Natural killer cell (primary cell): ENCODE measurements around the gene ERC1. TPM values are rescaled to one million over a fixed set of nuclear protein-coding genes. Genes with fewer than 3 reads are reported as not detected.

Source experiments
- ATAC-seq, 3 donors: fragments of 150-1000 bp in 2 of 3; fragments of 200-7000 bp in 1 of 3; cut with Tn5 transposase; 1 replicate in 1 of 3; 2 replicates in 2 of 3; pipeline ENCODE4 v1.10.0; 2021; ENCODE audit warnings: mild to moderate bottlenecking in 2 of 3, moderate library complexity in 2 of 3
- DNase-seq, 2 donors: peaks; one replicate each; pipeline versions ENCODE4 v3.0.0 to v3.0.0-alpha.2; 2013 to 2021; ENCODE audit warnings: mixed read lengths in 1 of 2
- H3K27ac ChIP-seq: one replicate; pipeline ENCODE4 v1.5.1; 2013; ENCODE audit warnings: mild to moderate bottlenecking, low read length
- H3K27me3 ChIP-seq: one replicate; pipeline ENCODE4 v1.6.1; 2013; ENCODE audit warnings: low read length; ENCODE audit not compliant: control insufficient read depth, insufficient read depth
- H3K36me3 ChIP-seq: one replicate; pipeline ENCODE4 v1.6.1; 2013; ENCODE audit warnings: low read length; ENCODE audit not compliant: control insufficient read depth, insufficient read depth
- H3K4me1 ChIP-seq: one replicate; pipeline ENCODE4 v1.6.1; 2013; ENCODE audit warnings: low read length; ENCODE audit not compliant: control insufficient read depth, insufficient read depth
- H3K4me3 ChIP-seq: one replicate; pipeline ENCODE4 v1.5.1; 2013; ENCODE audit warnings: low read length
- H3K9me3 ChIP-seq: one replicate; pipeline ENCODE4 v1.6.1; 2013; ENCODE audit warnings: low read length; ENCODE audit not compliant: control insufficient read depth, insufficient read depth
- H3K27ac Mint-ChIP-seq, 2 donors: one replicate each; pipeline ENCODE4 v1.8.0; 2022; ENCODE audit warnings: mild to moderate bottlenecking in 2 of 2, mixed read lengths in 2 of 2, moderate library complexity in 1 of 2
- H3K27me3 Mint-ChIP-seq, 2 donors: one replicate each; pipeline ENCODE4 v1.8.0; 2022; ENCODE audit warnings: low read depth in 2 of 2, mixed read lengths in 2 of 2
- H3K36me3 Mint-ChIP-seq: one replicate; pipeline ENCODE4 v1.8.0; 2022; ENCODE audit warnings: mixed read lengths
- H3K4me1 Mint-ChIP-seq, 2 donors: one replicate each; pipeline ENCODE4 v1.8.0; 2022; ENCODE audit warnings: mixed read lengths in 2 of 2
- H3K4me3 Mint-ChIP-seq: one replicate; pipeline ENCODE4 v1.8.0; 2022; ENCODE audit warnings: mild to moderate bottlenecking, moderate library complexity, mixed read lengths
- H3K9me3 Mint-ChIP-seq, 2 donors: one replicate each; pipeline ENCODE4 v1.8.0; 2022; ENCODE audit warnings: mixed read lengths in 2 of 2
- CTCF ChIP-seq: fragments of 200-600 bp; IDR thresholded peaks from one replicate; pipeline ENCODE4 v1.8.0; 2022; ENCODE audit warnings: antibody characterized with exemption
- WGBS: methylation state at CpG from one replicate; pipeline ENCODE4 v1.1.7; 2013; ENCODE audit warnings: missing lambda C conversion rate; ENCODE audit not compliant: insufficient coverage; 5-methylcytosine and 5-hydroxymethylcytosine counted together
- intact Hi-C: fragments of 100-400 bp; cut with micrococcal nuclease; formaldehyde crosslinking; loops from one replicate; pipeline ENCODE4 v1.14.2; 2022
- total RNA-seq, 4 donors: library from RNA; stranded (reverse); fragments of 120-200 nt in 1 of 4; gene quantifications; one replicate each; pipeline versions ENCODE4 v1.2.3 to v1.2.4, GENCODE V29; 2013 to 2022

ERC1 gene
- total RNA-seq, 3 donors from 2014 or later (not counting 1 experiment from before 2014, with no cell fraction given) = 43.5 to 54.0 (median 44.9) TPM

- H3K27me3 Mint-ChIP-seq = no peaks in the 10 kb centered on the region
- no peaks in the 10 kb centered on the region for H3K9me3 Mint-ChIP-seq
- Histone ChIP-seq H3K4me1 (no peaks in the 10 kb centered on the region), H3K4me3 (no peak overlapping the region), H3K27me3 (no peaks in the 10 kb centered on the region), H3K9me3 (no peaks in the 10 kb centered on the region), H3K27ac (no peak overlapping the region), H3K36me3 (peaks cover 3% of the 10 kb centered on the region)
- ATAC-seq (no peak), DNase-seq (no peak)
- TF ChIP-seq CTCF = no peak
- no peaks in the 10 kb centered on the region for H3K36me3 Mint-ChIP-seq
- H3K4me3 Mint-ChIP-seq = no peak overlapping the region
- no peaks in the 10 kb centered on the region for H3K4me1 Mint-ChIP-seq
- intact Hi-C loops = no loop called here
- no peak overlapping the region for H3K27ac Mint-ChIP-seq
- WGBS = 95% methylated on average over 4 of the region's 4 CpGs
These were observed 457.3 kb downstream of the ERC1 start for GRCh38 chr12:1448336-1448735.

GRCh38 chr12:1453810-1454209, 462.8 kb downstream of the ERC1 start:
- H3K27me3 ChIP-seq = no peaks in the 10 kb centered on the region
- H3K4me3 ChIP-seq = no peak overlapping the region
- WGBS = 97% methylated on average over 5 of the region's 6 CpGs
- no peak overlapping the region for H3K4me3 Mint-ChIP-seq
- TF ChIP-seq CTCF = no peak
- intact Hi-C loops = no loop called here
- no peak overlapping the region for H3K27ac Mint-ChIP-seq
- DNase-seq = no peak
- no peak for ATAC-seq
- no peaks in the 10 kb centered on the region for H3K36me3 Mint-ChIP-seq
- H3K27me3 Mint-ChIP-seq = no peaks in the 10 kb centered on the region
- H3K27ac ChIP-seq = no peak overlapping the region
- no peaks in the 10 kb centered on the region for H3K9me3 Mint-ChIP-seq
- no peaks in the 10 kb centered on the region for H3K4me1 ChIP-seq
- no peaks in the 10 kb centered on the region for H3K4me1 Mint-ChIP-seq
- H3K36me3 ChIP-seq = no peaks in the 10 kb centered on the region
- H3K9me3 ChIP-seq = no peaks in the 10 kb centered on the region

- Mint-ChIP-seq H3K9me3 (no peaks in the 10 kb centered on the region), H3K36me3 (no peaks in the 10 kb centered on the region), H3K27me3 (no peaks in the 10 kb centered on the region), H3K4me1 (no peaks in the 10 kb centered on the region), H3K27ac (no peak overlapping the region), H3K4me3 (no peak overlapping the region)
- DNase-seq (no peak), ATAC-seq (no peak)
- Histone ChIP-seq H3K36me3 (no peaks in the 10 kb centered on the region), H3K9me3 (no peaks in the 10 kb centered on the region), H3K27ac (no peak overlapping the region), H3K27me3 (no peaks in the 10 kb centered on the region), H3K4me1 (no peaks in the 10 kb centered on the region), H3K4me3 (no peak overlapping the region)
- intact Hi-C loops = no loop called here
- WGBS = 95% methylated on average over 7 of the region's 7 CpGs
- TF ChIP-seq CTCF = no peak
These were observed 465.9 kb downstream of the ERC1 start for GRCh38 chr12:1456885-1457284.

GRCh38 chr12:1457901-1458300, 466.9 kb downstream of the ERC1 start:
- WGBS = 92% methylated on average over 1 of the region's 1 CpG

More at GRCh38 chr12:1457901-1458300, 466.9 kb downstream of the ERC1 start:
- Mint-ChIP-seq H3K27ac (no peak overlapping the region), H3K4me3 (no peak overlapping the region), H3K36me3 (no peaks in the 10 kb centered on the region), H3K27me3 (no peaks in the 10 kb centered on the region), H3K4me1 (no peaks in the 10 kb centered on the region), H3K9me3 (no peaks in the 10 kb centered on the region)
- TF ChIP-seq CTCF = no peak
- no peak for ATAC-seq
- no peaks in the 10 kb centered on the region for H3K9me3 ChIP-seq
- DNase-seq = no peak
- intact Hi-C loops = no loop called here
- no peaks in the 10 kb centered on the region for H3K27me3 ChIP-seq
- H3K4me3 ChIP-seq = no peak overlapping the region
- H3K36me3 ChIP-seq = no peaks in the 10 kb centered on the region
- no peak overlapping the region for H3K27ac ChIP-seq
- H3K4me1 ChIP-seq = no peaks in the 10 kb centered on the region
